OCI-LY3 (cell line): ENCODE data around the gene TTC28.

Source experiments
- CTCF ChIP-seq: fragments of 200-600, 300-600 bp; sonication (generic); IDR thresholded peaks from 2 replicates; pipeline ENCODE4 v1.5.1; 2014; ENCODE audit warnings: antibody characterized with exemption, low read length, low read depth
- EZH2phosphoT487 ChIP-seq: fragments of 200-600 bp; shearing (Covaris generic); IDR thresholded peaks from 2 replicates; pipeline ENCODE4 v1.6.1; 2018; ENCODE audit warnings: antibody characterized with exemption, mixed run types, low read depth

GRCh38 chr22:28582806-28583205, 96.8 kb downstream of the TTC28 start:
- TF ChIP-seq EZH2phosphoT487 (no peak), CTCF (no peak)
